WTC11 (cell line): ENCODE results near the gene TSNAXIP1.

Experiments used
- CREB1 ChIP-seq: sonication (generic); formaldehyde crosslinking; IDR thresholded peaks from 2 replicates; pipeline ENCODE4 v1.8.0; 2023; ENCODE audit warnings: mild to moderate bottlenecking, missing genetic modification reagents
- GABPB1 ChIP-seq: sonication (generic); formaldehyde crosslinking; IDR thresholded peaks from 2 replicates; pipeline ENCODE4 v1.8.1; 2023; ENCODE audit warnings: mild to moderate bottlenecking, missing genetic modification reagents
- HMGA2 ChIP-seq: fragments of 250-450 bp; sonication (Bioruptor Pico); IDR thresholded peaks from 2 replicates; pipeline ENCODE4 v1.4.0; 2021; ENCODE audit warnings: mild to moderate bottlenecking, moderate library complexity
- NFYB ChIP-seq: sonication (generic); formaldehyde crosslinking; conservative IDR thresholded peaks from 2 replicates; pipeline ENCODE4 v1.8.0; 2022; ENCODE audit warnings: low read depth, missing genetic modification reagents
- ZNF219 ChIP-seq: sonication (generic); formaldehyde crosslinking; IDR thresholded peaks from 2 replicates; pipeline ENCODE4 v1.8.0; 2023; ENCODE audit warnings: missing genetic modification reagents, mild to moderate bottlenecking, borderline replicate concordance
- TF ChIP-seq, protein P1 (sequence below): fragments of 200-600 bp; IDR thresholded peaks from 2 replicates; pipeline ENCODE4 v1.8.0; 2022; ENCODE audit warnings: antibody characterized with exemption
- TF ChIP-seq, protein P2 (sequence below): sonication (generic); formaldehyde crosslinking; IDR thresholded peaks from 2 replicates; pipeline ENCODE4 v1.8.0; 2022; ENCODE audit warnings: missing genetic modification reagents

DNA sequence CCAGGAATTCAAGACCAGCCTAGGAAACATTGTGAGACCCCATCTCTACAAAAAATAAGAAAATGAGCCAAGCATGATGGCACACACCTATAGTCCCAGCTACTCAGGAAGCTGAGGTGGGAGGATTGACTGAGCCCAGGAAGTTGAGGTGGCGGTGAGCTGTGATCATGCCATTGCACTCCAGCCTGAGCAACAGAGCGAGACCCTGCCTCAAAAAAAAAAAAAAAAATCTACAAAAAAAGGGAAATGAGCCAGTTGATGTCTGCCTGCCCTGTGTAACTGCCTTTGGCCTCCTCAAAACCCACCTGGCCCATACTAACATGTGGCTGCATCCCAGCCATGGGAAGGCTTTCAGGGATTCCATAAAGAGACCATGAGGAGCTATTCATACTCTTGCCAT is 4.8 kb upstream of the TSNAXIP1 start:
- TF ChIP-seq, protein P1, sequence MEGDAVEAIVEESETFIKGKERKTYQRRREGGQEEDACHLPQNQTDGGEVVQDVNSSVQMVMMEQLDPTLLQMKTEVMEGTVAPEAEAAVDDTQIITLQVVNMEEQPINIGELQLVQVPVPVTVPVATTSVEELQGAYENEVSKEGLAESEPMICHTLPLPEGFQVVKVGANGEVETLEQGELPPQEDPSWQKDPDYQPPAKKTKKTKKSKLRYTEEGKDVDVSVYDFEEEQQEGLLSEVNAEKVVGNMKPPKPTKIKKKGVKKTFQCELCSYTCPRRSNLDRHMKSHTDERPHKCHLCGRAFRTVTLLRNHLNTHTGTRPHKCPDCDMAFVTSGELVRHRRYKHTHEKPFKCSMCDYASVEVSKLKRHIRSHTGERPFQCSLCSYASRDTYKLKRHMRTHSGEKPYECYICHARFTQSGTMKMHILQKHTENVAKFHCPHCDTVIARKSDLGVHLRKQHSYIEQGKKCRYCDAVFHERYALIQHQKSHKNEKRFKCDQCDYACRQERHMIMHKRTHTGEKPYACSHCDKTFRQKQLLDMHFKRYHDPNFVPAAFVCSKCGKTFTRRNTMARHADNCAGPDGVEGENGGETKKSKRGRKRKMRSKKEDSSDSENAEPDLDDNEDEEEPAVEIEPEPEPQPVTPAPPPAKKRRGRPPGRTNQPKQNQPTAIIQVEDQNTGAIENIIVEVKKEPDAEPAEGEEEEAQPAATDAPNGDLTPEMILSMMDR, result no peak
- TF ChIP-seq GABPB1 (CRISPR knock-in tag), result no peak
- TF ChIP-seq ZNF219 (CRISPR knock-in tag), result no peak
- TF ChIP-seq HMGA2, result no peak
- TF ChIP-seq, protein P2, sequence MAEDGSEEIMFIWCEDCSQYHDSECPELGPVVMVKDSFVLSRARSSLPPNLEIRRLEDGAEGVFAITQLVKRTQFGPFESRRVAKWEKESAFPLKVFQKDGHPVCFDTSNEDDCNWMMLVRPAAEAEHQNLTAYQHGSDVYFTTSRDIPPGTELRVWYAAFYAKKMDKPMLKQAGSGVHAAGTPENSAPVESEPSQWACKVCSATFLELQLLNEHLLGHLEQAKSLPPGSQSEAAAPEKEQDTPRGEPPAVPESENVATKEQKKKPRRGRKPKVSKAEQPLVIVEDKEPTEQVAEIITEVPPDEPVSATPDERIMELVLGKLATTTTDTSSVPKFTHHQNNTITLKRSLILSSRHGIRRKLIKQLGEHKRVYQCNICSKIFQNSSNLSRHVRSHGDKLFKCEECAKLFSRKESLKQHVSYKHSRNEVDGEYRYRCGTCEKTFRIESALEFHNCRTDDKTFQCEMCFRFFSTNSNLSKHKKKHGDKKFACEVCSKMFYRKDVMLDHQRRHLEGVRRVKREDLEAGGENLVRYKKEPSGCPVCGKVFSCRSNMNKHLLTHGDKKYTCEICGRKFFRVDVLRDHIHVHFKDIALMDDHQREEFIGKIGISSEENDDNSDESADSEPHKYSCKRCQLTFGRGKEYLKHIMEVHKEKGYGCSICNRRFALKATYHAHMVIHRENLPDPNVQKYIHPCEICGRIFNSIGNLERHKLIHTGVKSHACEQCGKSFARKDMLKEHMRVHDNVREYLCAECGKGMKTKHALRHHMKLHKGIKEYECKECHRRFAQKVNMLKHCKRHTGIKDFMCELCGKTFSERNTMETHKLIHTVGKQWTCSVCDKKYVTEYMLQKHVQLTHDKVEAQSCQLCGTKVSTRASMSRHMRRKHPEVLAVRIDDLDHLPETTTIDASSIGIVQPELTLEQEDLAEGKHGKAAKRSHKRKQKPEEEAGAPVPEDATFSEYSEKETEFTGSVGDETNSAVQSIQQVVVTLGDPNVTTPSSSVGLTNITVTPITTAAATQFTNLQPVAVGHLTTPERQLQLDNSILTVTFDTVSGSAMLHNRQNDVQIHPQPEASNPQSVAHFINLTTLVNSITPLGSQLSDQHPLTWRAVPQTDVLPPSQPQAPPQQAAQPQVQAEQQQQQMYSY (CRISPR knock-in tag), result no peak
- no peak for TF ChIP-seq CREB1 (CRISPR knock-in tag)
- TF ChIP-seq NFYB (CRISPR knock-in tag), result no peak
